Fibroblast of gingiva (primary cell): ENCODE results near the gene CUX1.
"Not testable (repeated sequence)": the region's sequence is repeated elsewhere in the genome, so short reads cannot be mapped to it uniquely, and the experiment has no call there.

Experiments
- DNase-seq: peaks from one replicate; pipeline ENCODE4 v3.0.0-alpha.2; 2011; ENCODE audit warnings: low read depth

Gene CUX1

GRCh38 chr7:101984133-101984879 is 166.9 kb downstream of the CUX1 start:
- no peak for DNase-seq

DNA sequence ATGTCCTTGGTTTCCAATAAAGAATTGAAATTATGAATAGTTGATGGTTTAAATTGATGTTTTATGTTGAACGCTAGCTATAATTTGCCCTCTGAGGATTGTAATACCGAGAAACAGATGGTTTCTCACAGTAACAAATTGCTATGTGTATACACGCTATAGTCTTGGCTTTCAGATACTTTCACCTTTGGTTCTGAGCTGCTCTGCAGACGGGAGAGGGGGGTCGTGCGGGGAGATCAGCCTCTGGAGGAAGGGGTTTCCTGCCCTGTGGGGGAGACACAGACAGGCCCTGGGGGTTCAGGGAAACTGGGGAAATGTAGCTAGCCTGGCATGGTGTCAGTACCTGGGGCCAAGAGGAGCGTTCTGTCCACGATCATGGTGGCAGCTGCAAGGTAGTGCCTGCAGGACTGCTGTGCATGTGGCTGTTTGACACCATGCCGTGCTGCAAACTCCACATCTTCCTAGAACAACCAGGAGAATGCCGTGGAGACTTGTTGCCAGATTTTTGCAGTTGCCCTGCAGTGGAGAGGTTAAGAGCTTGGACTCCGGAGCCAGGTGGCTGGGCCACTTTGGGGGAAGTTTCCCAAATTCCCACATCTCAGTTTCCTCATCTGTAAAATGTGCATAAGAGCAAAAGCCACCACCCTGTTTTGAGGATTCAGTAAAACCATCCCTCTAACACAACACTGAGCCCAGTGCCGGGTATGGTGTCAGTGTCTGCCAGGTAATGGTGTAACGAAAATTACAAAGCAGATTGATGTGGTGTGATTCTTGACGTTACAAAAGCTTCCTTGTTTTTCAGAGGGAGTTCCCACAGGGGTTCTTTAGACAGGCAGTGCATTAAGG is 167.9 kb downstream of the CUX1 start:
- DNase-seq, result no peak

DNA sequence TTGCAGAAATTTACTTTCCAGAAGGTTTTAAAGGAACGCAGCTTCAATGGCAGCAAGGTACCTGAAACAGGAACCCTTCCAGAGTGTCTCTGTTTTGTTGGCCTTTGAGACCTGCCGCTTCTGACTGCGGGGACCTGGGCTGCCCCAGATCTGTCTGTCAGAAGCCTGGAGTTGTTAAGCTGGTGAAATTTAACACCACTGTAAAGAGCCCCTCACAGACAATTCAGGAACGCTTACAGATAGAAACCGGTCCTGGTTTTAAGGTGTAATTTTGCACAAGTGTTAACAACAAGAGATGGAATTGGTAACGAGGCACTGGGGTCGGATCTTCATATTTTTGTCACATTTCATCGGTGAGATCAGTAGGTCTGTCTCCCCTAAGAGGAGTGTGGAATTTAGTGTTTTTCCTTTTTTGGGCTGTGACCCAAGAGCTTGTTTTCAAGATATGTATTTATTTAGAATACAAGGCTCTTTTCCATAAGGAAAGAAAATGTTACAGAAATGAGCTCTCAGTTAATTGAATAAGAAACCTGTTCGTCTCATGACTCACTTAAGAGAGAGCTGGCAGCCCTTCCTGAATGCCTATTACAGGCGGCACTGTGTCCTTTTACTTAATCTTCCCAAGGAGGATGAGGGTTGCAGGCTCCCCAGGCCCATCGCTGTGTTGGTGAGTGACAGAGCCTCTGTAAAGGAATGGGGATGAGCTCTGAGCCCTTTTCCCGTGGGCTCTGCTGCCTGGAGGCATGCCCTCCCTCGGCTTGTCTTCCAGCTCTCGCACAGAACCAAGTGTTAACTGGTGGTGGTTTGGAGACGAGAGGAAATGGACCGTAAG is 168.7 kb downstream of the CUX1 start:
- no peak for DNase-seq

- no peak for DNase-seq
These were observed 170.1 kb downstream of the CUX1 start for GRCh38 chr7:101987494-101987893.

- not testable (repeated sequence) for DNase-seq
These were observed 170.6 kb downstream of the CUX1 start for GRCh38 chr7:101988060-101988459.

DNA sequence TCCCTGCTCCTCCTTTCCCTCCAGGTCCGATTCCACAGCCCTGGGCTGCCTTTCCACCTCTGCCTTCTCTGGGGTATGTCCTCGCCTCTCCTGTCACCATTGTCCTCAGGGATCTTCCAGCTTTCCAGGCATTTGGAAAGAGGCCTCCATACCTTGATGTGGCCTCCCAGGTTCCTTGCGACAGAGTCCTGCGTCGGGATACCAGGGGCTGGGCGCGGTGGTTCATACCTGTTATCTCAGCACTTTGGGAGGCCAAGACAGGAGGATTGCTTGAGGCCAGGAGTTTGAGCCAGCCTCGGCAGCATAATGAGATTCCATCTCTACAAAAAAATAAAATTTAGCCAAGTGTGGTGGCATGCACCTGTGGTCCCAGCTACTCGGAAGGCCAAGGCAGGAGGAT is 171.1 kb downstream of the CUX1 start:
- no peak for DNase-seq

- no peak for DNase-seq
These were observed 171.7 kb downstream of the CUX1 start for GRCh38 chr7:101989101-101989500.

- no peak for DNase-seq
These were observed 173.5 kb downstream of the CUX1 start for GRCh38 chr7:101990811-101991418.

- DNase-seq, result no peak
These were observed 174.4 kb downstream of the CUX1 start for GRCh38 chr7:101991860-101992259.

- no peak for DNase-seq
These were observed 175.9 kb downstream of the CUX1 start for GRCh38 chr7:101993311-101993710.

GRCh38 chr7:101995121-101995520 is 177.7 kb downstream of the CUX1 start:
- no peak for DNase-seq

DNA sequence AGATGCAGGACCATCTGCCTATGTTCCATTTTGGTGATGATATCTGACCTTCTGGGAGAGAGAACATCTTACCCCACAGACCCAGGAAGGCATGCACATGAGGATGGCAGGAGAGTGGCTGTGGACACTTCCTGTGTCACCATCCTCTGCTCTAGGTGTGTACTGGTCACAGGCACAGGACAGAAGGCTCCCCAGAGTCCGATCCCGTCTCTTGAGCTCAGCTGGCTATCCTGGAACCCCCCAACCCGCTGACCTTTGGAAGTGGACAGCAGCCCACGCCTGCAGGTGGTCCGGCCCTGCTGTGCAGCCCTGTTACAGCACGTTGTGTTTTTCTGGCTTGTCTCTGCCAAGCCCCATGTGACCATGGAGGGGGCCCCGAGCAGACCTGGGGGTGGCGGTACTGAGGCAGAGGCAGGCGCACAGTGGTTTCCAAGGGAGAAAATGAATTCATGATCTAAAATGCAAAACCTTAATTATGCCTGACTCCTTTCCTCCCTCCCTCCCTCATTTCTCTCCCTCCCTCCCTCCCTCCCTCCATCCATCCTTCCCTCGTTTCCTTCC is 178.8 kb downstream of the CUX1 start:
- DNase-seq, result no peak

- DNase-seq, result no peak
These were observed 179.4 kb downstream of the CUX1 start for GRCh38 chr7:101996876-101997275.

DNA sequence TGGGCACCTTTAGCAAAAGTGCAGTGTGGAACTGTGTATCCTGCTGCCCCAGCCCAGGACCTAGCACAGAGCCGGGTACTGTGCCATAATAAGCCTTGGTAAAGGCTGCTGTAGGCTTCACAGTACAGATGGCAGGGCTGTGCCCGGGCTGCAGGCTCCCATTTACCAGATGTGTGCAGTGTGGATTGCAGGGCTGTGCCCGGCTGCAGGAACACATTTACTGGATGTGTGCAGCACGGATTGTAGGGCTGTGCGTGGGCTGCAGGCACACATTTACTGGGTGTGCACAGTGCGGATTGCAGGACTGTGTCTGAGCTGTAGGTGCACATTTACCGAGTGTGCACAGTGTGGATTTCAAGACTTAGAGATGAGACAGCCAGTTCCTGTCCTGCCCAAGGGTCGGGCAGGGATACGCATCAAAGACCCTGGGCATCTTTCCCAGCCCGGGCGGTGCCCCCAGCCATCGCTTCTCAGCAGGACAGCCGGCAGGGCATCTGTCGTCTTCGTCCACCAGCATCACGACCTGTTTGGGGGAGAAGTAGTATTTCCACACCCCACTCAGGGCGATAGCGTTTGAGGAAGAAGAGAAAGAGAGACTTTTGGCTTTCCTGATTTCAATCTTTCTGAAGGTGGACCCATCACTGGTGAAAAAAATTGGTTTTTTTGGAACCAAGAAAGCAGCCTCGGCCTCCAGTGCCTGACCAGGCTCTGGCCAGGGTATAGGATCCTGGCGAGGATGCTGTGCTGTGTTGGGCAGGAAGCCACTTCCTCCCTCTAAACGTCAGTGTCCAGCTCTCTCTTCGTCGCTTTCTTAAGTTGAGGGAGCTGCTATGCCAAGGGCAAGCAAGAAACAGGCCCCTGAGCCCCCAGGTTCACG is 180.8 kb downstream of the CUX1 start:
- no peak for DNase-seq

DNA sequence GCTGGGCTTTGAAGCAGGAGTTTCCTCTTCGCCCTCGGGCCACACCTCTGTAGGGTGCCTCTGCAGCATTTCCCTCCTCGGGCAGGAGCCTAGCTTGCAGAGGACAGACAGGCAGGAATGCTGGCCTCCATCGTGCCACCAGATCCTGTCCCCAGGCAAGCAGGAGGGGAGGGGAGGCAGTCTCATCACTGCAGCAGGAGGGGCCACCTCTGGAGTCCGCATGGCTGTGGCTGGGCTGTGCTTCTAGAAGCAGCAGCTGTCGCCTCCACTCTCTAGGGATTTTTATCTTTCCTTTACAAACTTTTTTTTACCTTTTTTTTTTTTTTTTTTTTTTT is 181.4 kb downstream of the CUX1 start:
- no peak for DNase-seq

GRCh38 chr7:101999393-101999792 is 182.0 kb downstream of the CUX1 start:
- DNase-seq, result no peak

DNA sequence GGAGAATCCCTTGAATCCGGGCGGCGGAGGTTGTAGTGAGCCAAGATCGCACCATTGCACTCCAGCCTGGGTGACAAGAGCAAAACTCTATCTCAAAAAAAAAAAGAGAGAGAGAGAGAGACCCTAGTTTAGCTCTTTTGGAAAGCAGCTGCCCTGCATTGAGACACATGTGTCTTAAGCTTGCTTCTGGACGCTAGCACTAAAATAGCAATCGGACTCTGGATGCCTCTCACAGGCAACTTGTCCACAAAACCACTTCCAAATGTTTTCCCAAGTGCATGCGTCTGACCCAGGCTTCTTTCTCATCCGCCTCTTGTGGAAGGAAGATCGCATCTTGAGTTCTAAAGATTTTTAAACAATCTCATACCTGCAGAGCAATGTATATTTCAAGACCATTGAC is 182.7 kb downstream of the CUX1 start:
- no peak for DNase-seq

DNA sequence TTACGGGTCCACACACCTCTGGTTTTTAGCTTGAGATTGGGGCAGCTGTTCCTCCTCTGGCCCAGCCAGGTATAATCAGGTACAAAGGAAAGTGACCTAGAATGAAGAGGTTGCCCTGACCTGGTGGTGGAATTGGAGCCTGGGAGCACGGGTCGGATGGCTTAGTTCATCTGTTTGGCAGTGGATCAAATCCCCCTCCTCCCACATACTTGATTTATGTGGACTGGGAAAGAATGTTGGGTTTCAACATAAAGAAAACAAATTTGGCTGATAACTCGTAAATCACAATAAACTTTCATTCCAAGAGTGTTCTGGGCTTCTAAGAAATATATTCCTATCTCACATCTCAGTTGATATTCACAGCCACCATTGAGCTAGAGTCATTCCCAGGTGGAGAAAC is 186.8 kb downstream of the CUX1 start:
- DNase-seq, result no peak

DNA sequence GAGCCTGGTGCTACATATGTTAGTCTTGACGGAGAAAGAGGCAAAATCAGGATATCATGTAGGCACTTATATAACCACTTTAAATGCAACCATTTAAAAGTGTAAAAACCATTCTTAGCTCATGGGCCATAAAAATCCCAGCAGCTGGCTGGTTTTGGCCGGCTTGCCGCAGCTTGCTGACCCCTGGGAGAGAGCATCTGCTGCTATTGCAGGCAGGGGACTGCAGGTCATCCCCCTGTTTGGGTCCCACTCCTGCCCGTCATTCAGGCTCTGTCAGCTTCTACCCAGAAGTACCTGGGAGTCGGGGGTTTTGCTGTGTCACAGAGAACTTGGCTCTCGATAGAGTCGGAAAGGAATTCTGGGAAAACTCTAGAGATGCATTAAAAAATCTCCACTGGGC is 187.4 kb downstream of the CUX1 start:
- no peak for DNase-seq

- DNase-seq, result no peak
These were observed 188.6 kb downstream of the CUX1 start for GRCh38 chr7:102005933-102006480.

DNA sequence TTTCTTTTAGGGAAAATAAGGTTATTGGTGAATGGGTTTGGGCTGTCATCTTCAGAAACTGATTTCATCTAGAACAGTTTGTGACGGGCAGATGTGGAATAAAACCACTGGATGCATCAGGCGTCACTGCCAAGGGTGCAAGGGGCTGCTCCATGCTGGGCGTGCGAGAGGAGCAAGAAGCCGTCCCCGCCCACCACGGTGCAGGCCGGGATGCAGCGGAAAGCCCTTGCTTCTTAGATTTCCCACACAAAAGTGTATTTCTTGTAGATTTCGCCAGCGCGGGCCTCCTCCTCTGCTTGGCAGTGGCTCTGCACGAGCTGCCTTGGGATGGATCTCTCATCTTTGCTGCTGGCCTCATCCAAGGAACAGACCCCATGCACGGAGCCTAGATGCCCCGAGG is 189.3 kb downstream of the CUX1 start:
- no peak for DNase-seq
